HEK293 (cell line): Measurements from ENCODE around the gene ARHGAP15.

Source experiments
- CTCF ChIA-PET: fragments of 350-600 bp; formaldehyde crosslinking; extraction: SDS; loops from one replicate; lab custom pipeline; 2021; ENCODE audit warnings: antibody characterized with exemption; lab: Yijun Ruan, JAX
- POLR2A ChIA-PET: fragments of 300-600 bp; formaldehyde crosslinking; extraction: SDS; loops from one replicate; lab custom pipeline; 2020; ENCODE audit warnings: antibody characterized with exemption, inconsistent platforms; lab: Yijun Ruan, JAX
- H3K27ac ChIP-seq: fragments of 200-500 bp; sonication (Bioruptor generic); 2 replicates; pipeline ENCODE4 v1.5.1; 2014; ENCODE audit warnings: low read depth, low read length, control low read depth, inconsistent platforms; ENCODE audit errors: extremely low read depth
- H3K36me3 ChIP-seq, 2 experiments: fragments of 200-500 bp in 1 of 2; sonication (Bioruptor generic) in 1 of 2; 1 replicate in 1 of 2; 2 replicates in 1 of 2; pipeline ENCODE4 v1.5.1; 2014 to 2017; ENCODE audit warnings: inconsistent platforms in 2 of 2, low read length in 2 of 2; ENCODE audit not compliant: control insufficient read depth in 2 of 2, insufficient read depth in 1 of 2
- H3K4me1 ChIP-seq: fragments of 200-500 bp; sonication (Bioruptor generic); 2 replicates; pipeline ENCODE4 v1.5.1; 2014; ENCODE audit warnings: mild to moderate bottlenecking, low read length, inconsistent platforms; ENCODE audit not compliant: control insufficient read depth, insufficient read depth
- H3K4me3 ChIP-seq: 2 replicates; pipeline ENCODE4 v1.5.1; 2011; ENCODE audit warnings: low read depth, mild to moderate bottlenecking, control low read depth, low read length, moderate library complexity
- H3K9me3 ChIP-seq: fragments of 200-500 bp; sonication (Bioruptor generic); 2 replicates; pipeline ENCODE4 v1.5.1; 2014; ENCODE audit warnings: low read depth, low read length, inconsistent platforms; ENCODE audit not compliant: control insufficient read depth, insufficient read depth
- AEBP2 ChIP-seq: fragments of 450-650 bp; formaldehyde crosslinking; IDR thresholded peaks from 2 replicates; pipeline ENCODE4 v1.5.1; 2016; ENCODE audit warnings: missing biosample characterization, missing genetic modification characterization, borderline replicate concordance
- GLI2 ChIP-seq: fragments of 450-650 bp; formaldehyde crosslinking; IDR thresholded peaks from 2 replicates; pipeline ENCODE4; 2017; ENCODE audit warnings: missing biosample characterization, missing genetic modification characterization, low read depth, borderline replicate concordance
- KLF9 ChIP-seq: fragments of 450-650 bp; formaldehyde crosslinking; IDR thresholded peaks from 2 replicates; pipeline ENCODE4 v1.5.1; 2016; ENCODE audit warnings: missing biosample characterization, missing genetic modification characterization, low read depth
- PRDM6 ChIP-seq: fragments of 450-650 bp; formaldehyde crosslinking; IDR thresholded peaks from 2 replicates; pipeline ENCODE4 v1.5.1; 2017; ENCODE audit warnings: missing biosample characterization, missing genetic modification characterization
- TSHZ1 ChIP-seq: fragments of 450-650 bp; formaldehyde crosslinking; IDR thresholded peaks from 2 replicates; pipeline ENCODE4 v1.5.1; 2016; ENCODE audit warnings: missing biosample characterization, missing genetic modification characterization, borderline replicate concordance
- ZBTB26 ChIP-seq: fragments of 450-650 bp; formaldehyde crosslinking; optimal IDR thresholded peaks from 2 replicates; pipeline ENCODE3; 2016; ENCODE audit warnings: missing biosample characterization, mild to moderate bottlenecking, missing genetic modification characterization
- ZBTB44 ChIP-seq: fragments of 450-650 bp; IDR thresholded peaks from 2 replicates; pipeline ENCODE4 v1.5.1; 2018; ENCODE audit warnings: missing biosample characterization, mild to moderate bottlenecking, missing genetic modification characterization
- ZFP69B ChIP-seq: fragments of 450-650 bp; formaldehyde crosslinking; IDR thresholded peaks from 2 replicates; pipeline ENCODE4 v1.5.1; 2016; ENCODE audit warnings: missing biosample characterization, missing genetic modification characterization
- ZNF114 ChIP-seq: fragments of 450-650 bp; formaldehyde crosslinking; IDR thresholded peaks from 2 replicates; pipeline ENCODE4 v1.5.0; 2017; ENCODE audit warnings: missing biosample characterization, missing genetic modification characterization
- ZNF148 ChIP-seq: fragments of 450-650 bp; formaldehyde crosslinking; IDR thresholded peaks from 2 replicates; pipeline ENCODE4 v1.5.0; 2017; ENCODE audit warnings: missing biosample characterization, missing genetic modification characterization, borderline replicate concordance
- ZNF202 ChIP-seq: fragments of 450-650 bp; formaldehyde crosslinking; IDR thresholded peaks from 2 replicates; pipeline ENCODE4 v1.5.1; 2016; ENCODE audit warnings: missing biosample characterization, missing genetic modification characterization, borderline replicate concordance
- ZNF24 ChIP-seq: fragments of 450-650 bp; formaldehyde crosslinking; IDR thresholded peaks from 2 replicates; pipeline ENCODE4 v1.5.1; 2016; ENCODE audit warnings: missing biosample characterization, missing genetic modification characterization
- ZNF292 ChIP-seq: fragments of 450-650 bp; formaldehyde crosslinking; IDR thresholded peaks from 2 replicates; pipeline ENCODE4 v1.5.1; 2016; ENCODE audit warnings: low read depth, missing biosample characterization, missing genetic modification characterization, borderline replicate concordance
- ZNF302 ChIP-seq: fragments of 450-650 bp; formaldehyde crosslinking; IDR thresholded peaks from 2 replicates; pipeline ENCODE4 v1.5.1; 2016; ENCODE audit warnings: missing biosample characterization, missing genetic modification characterization, low read depth
- ZNF311 ChIP-seq: fragments of 450-650 bp; formaldehyde crosslinking; IDR thresholded peaks from 2 replicates; pipeline ENCODE4 v1.5.1; 2017; ENCODE audit warnings: missing biosample characterization, missing genetic modification characterization, borderline replicate concordance
- ZNF626 ChIP-seq: fragments of 450-650 bp; sonication (Bioruptor Pico); formaldehyde crosslinking; IDR thresholded peaks from 2 replicates; pipeline ENCODE4 v1.5.1; 2018; ENCODE audit warnings: missing biosample characterization, missing genetic modification characterization, inconsistent platforms
- ZNF629 ChIP-seq: fragments of 450-650 bp; formaldehyde crosslinking; IDR thresholded peaks from 2 replicates; pipeline ENCODE4 v1.5.1; 2017; ENCODE audit warnings: missing biosample characterization, missing genetic modification characterization
- ZNF654 ChIP-seq: fragments of 450-650 bp; formaldehyde crosslinking; IDR thresholded peaks from 2 replicates; pipeline ENCODE4 v1.5.1; 2016; ENCODE audit warnings: low read depth, missing biosample characterization, missing genetic modification characterization
- ZNF660 ChIP-seq: fragments of 450-650 bp; IDR thresholded peaks from 2 replicates; pipeline ENCODE4 v1.5.1; 2018; ENCODE audit warnings: missing biosample characterization, mild to moderate bottlenecking, missing genetic modification characterization
- ZNF707 ChIP-seq: fragments of 450-650 bp; formaldehyde crosslinking; IDR thresholded peaks from 2 replicates; pipeline ENCODE4 v1.5.1; 2016; ENCODE audit warnings: missing biosample characterization, missing genetic modification characterization
- ZNF843 ChIP-seq: fragments of 450-650 bp; formaldehyde crosslinking; IDR thresholded peaks from 2 replicates; pipeline ENCODE4 v1.5.1; 2016; ENCODE audit warnings: missing biosample characterization, missing genetic modification characterization
- ZSCAN5A ChIP-seq: fragments of 450-650 bp; formaldehyde crosslinking; IDR thresholded peaks from 2 replicates; pipeline ENCODE4 v1.5.1; 2016; ENCODE audit warnings: missing biosample characterization, missing genetic modification characterization

Gene ARHGAP15

GRCh38 chr2:143477714-143478443, 348.7 kb downstream of the ARHGAP15 start (continued):
- TF ChIP-seq ZBTB26 (tag by site-specific recombination) (no peak), ZBTB44 (tag by site-specific recombination) (no peak), ZNF660 (no peak), ZNF292 (tag by site-specific recombination) (no peak), ZNF114 (tag by site-specific recombination) (no peak), ZNF202 (tag by site-specific recombination) (no peak), TSHZ1 (no peak), ZNF629 (tag by site-specific recombination) (no peak), ZNF24 (tag by site-specific recombination) (no peak), ZNF707 (tag by site-specific recombination) (no peak), ZNF626 (no peak), ZNF311 (tag by site-specific recombination) (no peak)

- ChIA-PET CTCF (no interaction called here), POLR2A (no interaction called here)
- H3K27ac ChIP-seq: no peak overlapping the region
- no peak overlapping the region for H3K4me3 ChIP-seq
- no peaks in the 10 kb centered on the region for H3K9me3 ChIP-seq
- H3K4me1 ChIP-seq: peaks cover 3% of the 10 kb centered on the region; the same call in 1 of the 2 replicates
- H3K36me3 ChIP-seq: no peaks in the 10 kb centered on the region
- TF ChIP-seq GLI2: no peak
- TF ChIP-seq ZNF843 (tag by site-specific recombination): no peak
- TF ChIP-seq ZFP69B (tag by site-specific recombination): no peak
- TF ChIP-seq ZNF654 (tag by site-specific recombination): no peak
- TF ChIP-seq ZSCAN5A (tag by site-specific recombination): no peak
- no peak for TF ChIP-seq AEBP2 (tag by site-specific recombination)
- TF ChIP-seq PRDM6: no peak
- TF ChIP-seq ZNF302 (tag by site-specific recombination): no peak
- no peak for TF ChIP-seq KLF9
- no peak for TF ChIP-seq ZNF148 (tag by site-specific recombination)
Observed at GRCh38 chr2:143480086-143480485, 350.9 kb downstream of the ARHGAP15 start.
